Skin of body (tissue), 2 donors: ENCODE measurements around the gene ONECUT3. TPM values are rescaled to one million over a fixed set of nuclear protein-coding genes. Genes with fewer than 3 reads are reported as not detected.
"Not testable (repeated sequence)": the region's sequence is repeated elsewhere in the genome, so short reads cannot be mapped to it uniquely, and the experiment has no call there.

ENCODE experiments used
- DNase-seq: peaks from one replicate; lab custom pipeline; 2025; lab: John Stamatoyannopoulos, UW
- total RNA-seq: library from RNA; depleted of rRNA; stranded (reverse); fragments of >200 nt; gene quantifications from one replicate; pipeline ENCODE4 v1.2.3, GENCODE V29; 2014

ONECUT3 gene
- total RNA-seq, 1 donor from 2014 or later, result not detected

GRCh38 chr19:1755467-1756171 is 2.3 kb downstream of the ONECUT3 start:
- DNase-seq, result no peak

DNA sequence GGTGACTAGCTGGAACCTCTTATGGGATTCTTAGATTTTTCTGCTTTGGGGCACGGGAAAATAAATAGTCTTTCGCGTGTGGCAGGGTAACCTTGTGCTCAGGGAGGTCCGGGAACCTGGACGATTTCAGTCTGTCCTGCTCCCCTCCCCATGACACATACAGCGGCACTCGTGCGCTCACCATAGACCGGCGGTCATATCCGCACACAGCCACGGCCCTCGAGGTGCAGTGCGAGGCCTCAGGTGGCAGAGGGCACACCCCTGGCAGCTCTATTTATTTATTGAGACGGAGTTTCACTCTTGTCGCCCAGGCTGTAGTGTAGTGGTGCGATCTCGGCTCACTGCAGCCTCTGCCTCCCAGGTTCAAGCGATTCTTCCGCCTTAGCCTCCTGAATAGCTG is 3.0 kb downstream of the ONECUT3 start:
- no peak for DNase-seq

- no peak for DNase-seq
These were observed 3.6 kb downstream of the ONECUT3 start for GRCh38 chr19:1756705-1757465.

DNA sequence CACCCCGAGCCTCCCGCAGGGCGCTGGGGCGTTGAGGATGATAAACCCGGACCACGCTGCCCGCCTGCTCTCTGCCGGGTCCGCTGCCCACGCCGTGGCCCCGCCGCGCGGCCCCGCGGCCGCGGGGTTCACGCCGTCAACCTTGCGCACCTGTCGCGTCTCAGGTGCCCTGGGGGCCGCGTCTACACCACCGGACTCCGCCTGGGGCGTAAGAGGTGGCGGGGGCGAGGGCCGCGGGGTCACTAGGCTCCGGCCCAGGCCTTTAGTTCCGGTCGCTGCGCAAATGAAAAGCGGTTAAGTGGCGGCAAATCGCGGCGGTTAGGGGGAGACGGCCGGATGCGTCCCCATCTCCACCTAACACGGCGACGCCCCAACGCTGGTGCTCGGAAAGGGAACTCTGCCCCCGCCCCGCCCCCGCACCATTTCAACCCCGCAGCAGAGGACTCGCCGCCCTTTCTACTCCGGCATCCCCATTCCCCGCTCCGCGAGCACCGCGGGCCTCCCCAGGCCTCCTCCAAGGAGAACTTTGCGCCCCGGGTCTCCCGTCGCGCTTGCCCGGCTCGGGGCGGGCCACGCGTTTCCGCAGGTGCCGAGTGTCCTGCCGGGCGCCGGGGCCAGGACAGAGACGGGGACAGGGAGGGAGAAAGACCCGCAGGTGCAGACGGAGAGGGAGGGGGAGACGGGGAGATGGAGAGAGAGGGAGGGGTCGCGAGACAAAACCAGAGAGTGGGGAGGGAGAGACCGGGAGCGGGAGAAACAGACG is 4.3 kb downstream of the ONECUT3 start:
- DNase-seq, result no peak

GRCh38 chr19:1758231-1758577 is 4.9 kb downstream of the ONECUT3 start:
- DNase-seq, result no peak

DNA sequence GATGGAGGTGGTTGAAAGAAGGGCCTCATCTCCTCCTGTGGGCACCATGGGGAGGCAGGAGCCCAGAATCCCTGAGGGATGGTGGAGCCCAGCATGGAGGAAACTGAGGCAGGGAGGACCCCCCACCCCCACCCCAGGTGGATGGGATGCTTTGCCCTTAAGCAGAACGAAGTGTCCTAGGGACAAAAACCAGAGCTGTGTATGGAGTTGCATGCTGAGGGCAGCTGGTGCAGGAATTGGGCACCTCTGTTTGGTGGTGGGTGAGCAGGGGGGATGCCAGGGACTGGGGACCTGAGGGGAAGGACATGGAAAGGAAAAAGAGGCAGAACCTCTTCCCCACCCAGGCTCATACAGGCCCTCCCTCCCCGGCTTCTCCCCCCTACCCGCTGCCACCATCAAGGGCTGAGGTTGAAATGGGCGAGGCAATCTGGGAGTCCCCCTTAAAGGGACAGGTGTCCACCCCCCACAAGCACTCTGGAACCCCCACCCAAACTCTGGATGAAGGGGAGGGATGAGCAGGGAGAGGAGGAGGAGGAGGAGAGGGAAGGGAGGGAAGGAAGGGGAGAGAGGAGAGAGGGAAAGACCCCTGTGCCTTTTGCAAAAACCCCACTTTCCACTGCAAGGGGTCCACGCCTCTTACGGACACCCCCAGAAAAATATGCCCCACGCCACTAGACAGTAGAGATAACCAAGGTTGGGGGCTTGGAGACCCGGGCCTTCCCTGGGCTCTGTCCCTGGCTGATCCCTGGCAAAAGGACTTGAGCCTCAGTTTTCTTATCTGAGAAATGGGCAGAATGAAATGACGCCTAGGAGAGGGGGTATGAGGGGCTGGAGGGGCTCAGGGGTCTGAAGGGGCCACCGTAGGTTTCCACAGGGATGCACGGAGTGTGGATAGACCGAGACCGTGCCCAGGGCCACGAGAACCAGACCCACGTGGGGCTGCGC is 5.9 kb downstream of the ONECUT3 start:
- no peak for DNase-seq

GRCh38 chr19:1760020-1760419 is 6.7 kb downstream of the ONECUT3 start:
- DNase-seq, result no peak

GRCh38 chr19:1760786-1761527 is 7.7 kb downstream of the ONECUT3 start:
- DNase-seq, result not testable (repeated sequence)

- no peak for DNase-seq
These were observed 8.4 kb downstream of the ONECUT3 start for GRCh38 chr19:1761528-1762242.

- DNase-seq, result no peak
These were observed 9.2 kb downstream of the ONECUT3 start for GRCh38 chr19:1762243-1763117.

GRCh38 chr19:1763648-1764639 is 10.6 kb downstream of the ONECUT3 start:
- DNase-seq, result no peak

DNA sequence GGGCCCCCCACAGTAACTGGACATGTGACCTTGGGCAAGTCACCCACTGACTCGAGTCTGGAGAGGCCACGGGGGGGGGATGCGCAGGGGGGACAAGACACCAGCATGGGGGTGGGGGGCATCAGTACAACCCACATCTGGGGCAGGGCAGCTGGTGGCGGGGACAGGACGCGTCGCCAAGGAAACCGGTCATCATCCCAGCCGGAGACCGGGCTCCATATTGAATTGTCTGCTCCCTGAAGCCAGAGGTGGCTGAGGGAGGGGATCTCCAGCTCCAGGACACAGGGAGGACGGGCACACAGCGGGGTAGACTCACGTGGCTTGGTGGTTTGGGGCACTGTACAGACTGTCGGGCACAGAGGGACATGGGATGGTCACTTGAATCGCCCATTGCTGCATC is 11.4 kb downstream of the ONECUT3 start:
- no peak for DNase-seq

DNA sequence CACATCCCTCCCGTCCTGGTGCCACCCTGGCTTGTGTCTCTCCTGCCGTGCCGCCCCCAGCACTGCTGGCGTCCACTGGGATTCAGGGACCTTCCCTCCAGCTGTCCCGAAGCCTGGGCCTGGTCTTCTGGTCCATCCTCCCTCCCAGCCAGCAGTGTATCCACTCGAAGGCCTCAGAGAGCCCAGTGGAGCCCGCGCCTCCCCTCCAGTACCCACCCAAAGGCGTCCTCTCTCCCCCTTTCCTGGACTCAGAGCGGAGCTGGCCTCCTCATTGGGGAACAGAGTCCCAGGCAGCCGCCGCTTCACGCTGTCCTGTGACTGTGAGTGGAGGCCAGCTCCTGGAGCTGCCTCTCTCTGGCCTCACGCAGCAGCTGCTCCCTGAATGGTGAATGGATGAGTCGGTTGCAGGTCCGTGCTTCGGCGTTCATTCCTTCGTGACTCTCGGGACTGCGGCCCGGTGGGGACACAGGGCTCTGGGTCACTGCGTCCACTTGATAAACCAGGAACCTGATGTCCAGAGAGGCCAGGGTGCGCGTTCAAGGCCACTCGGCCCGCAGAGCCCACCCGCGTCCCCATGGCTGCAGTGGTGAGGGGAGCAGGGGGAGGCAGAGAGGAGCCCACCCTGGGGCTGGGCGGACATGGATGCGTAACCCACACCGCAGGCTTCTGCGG is 12.1 kb downstream of the ONECUT3 start:
- no peak for DNase-seq

- DNase-seq, result no peak
These were observed 12.8 kb downstream of the ONECUT3 start for GRCh38 chr19:1765904-1766799.

DNA sequence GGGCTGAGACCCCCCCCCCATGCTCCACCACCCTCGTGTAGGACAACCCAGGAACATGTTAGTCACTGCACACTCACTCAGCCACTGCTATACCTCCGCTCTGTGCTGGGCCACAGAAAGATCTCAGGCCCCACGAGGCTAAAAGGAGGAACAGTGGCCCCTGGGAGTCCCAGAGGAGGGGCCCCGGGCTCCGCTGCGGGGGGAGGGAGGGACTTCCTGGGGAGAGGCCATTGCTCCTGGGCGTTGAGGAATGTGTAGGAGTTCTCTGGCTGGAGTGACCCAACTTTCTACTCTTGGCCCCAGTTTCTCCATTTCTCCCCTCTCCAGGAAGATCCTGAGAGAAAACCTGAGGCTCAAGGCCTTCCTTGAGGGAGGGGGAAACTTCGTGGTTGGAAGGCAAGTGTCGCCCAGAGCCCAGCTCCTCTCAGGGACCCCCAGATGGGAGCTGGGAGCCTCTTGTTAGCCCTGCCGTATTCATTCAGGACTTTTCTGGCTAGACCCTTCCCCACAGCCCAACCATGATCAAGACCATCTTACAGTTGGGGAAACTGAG is 13.6 kb downstream of the ONECUT3 start:
- no peak for DNase-seq
